ENCODE results near the gene GUCY2F.

Gene GUCY2F

GRCh38 chrX:109398833-109399232 is 83.1 kb downstream of the GUCY2F start:
- in situ Hi-C loops (cut with MboI; ENCODE audit: low sequenced_read_pairs) = no loop called here

DNA sequence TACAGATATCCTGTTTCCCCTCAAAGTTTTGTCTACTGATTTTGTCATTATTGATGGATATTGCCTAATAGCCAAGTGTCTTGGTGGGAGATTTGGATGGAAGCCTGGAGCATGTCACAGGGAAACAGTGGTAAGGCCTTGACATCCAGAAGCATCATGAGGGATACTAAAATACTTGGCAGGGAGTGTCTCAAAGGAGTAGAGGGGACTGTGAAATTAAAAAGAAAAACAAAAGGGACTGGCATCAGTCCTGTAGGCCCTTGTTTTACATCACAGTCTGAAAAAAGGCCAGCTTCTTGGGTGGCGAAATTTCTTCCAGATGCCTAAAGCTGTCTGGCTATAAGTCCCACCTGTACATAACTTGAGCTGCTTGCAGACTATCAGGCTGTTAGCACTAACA is 83.8 kb downstream of the GUCY2F start:
- in situ Hi-C loops (cut with MboI; ENCODE audit: low sequenced_read_pairs) = no loop called here

GRCh38 chrX:109393859-109394258 is 88.0 kb downstream of the GUCY2F start:
- in situ Hi-C loops (cut with MboI; ENCODE audit: low sequenced_read_pairs) = no loop called here

DNA sequence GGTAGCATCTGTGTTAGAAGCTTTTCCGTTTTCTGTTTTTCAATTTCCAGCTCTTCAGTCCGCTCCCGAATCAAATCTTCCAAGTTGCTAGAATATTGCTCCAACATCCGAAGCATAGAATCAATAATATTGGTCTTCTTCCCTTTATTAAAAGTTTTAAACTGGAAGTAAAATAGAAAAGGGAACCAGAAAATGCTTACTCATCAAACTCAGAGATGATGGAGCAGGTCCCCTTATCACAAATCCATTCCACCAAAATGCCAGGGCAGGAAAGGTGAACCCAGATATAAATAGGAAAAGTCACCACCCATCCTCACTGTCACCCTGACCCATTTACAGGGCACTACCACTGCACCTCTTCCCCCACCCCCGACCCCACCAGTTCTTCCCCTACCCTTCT is 89.0 kb downstream of the GUCY2F start:
- in situ Hi-C loops (cut with MboI; ENCODE audit: low sequenced_read_pairs) = no loop called here

- in situ Hi-C loops (cut with MboI; ENCODE audit: low sequenced_read_pairs) = no loop called here
These were observed 91.3 kb downstream of the GUCY2F start for GRCh38 chrX:109390556-109390955.

- in situ Hi-C loops (cut with MboI; ENCODE audit: low sequenced_read_pairs) = no loop called here
These were observed 92.0 kb downstream of the GUCY2F start for GRCh38 chrX:109389917-109390316.

- in situ Hi-C loops (cut with MboI; ENCODE audit: low sequenced_read_pairs) = no loop called here
These were observed 97.2 kb downstream of the GUCY2F start for GRCh38 chrX:109384699-109385098.

DNA sequence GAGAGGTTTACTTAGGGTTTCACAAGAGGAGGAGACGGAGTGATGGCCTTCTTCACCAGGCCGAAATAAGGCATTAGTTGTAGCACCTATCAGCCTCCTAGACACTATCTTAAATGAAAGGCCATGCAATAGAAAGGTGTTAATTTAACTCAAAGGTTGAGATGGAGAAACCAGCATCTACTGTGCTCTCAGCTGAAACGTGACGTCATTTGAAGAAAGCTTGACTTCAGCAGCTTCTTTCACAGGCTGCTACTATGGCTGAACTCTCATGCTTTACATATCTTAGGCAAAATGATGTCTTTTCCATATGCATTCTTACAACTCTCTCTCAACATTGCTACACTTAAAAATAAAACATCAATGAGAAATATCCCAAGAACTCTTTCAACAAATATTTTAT is 99.6 kb downstream of the GUCY2F start:
- in situ Hi-C loops (cut with MboI; ENCODE audit: low sequenced_read_pairs) = no loop called here

- in situ Hi-C loops (cut with MboI; ENCODE audit: low sequenced_read_pairs) = no loop called here
These were observed 103.6 kb downstream of the GUCY2F start for GRCh38 chrX:109378281-109378680.

DNA sequence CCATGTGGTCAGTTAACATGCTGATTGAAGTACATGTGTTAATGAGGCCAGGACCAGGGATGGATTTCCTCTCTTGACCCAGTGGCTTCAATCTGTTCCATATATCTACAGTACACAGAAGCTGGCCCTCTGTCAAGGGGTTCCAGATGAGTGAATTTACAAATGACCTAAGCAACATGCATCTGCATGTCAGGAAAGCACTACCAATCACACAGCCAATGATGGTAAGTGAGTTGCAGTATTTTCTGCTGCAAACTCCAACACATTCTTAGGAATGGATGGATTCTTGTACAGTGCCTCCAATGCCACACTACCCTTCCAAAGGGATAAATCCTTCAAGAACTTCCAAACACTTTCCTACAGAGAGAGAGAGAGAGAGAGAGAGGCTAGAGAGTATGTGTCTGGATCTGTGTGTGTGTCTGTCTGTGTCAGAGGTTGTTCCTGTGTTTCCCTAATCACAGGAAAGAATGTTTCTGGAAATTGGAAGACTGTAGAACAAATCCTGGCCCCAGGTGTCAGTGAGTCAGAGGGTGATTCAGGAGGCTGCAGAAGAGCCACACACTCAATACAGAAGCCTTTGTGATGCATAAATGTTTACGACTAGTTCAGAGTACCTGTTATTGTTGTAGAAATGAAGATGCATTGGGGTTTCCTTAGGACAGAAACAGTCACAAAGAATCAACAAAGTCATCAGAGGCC is 107.5 kb downstream of the GUCY2F start:
- in situ Hi-C loops (cut with MboI; ENCODE audit: low sequenced_read_pairs) = no loop called here

GRCh38 chrX:109373468-109373867 is 108.4 kb downstream of the GUCY2F start:
- in situ Hi-C loops (cut with MboI; ENCODE audit: low sequenced_read_pairs) = no loop called here

DNA sequence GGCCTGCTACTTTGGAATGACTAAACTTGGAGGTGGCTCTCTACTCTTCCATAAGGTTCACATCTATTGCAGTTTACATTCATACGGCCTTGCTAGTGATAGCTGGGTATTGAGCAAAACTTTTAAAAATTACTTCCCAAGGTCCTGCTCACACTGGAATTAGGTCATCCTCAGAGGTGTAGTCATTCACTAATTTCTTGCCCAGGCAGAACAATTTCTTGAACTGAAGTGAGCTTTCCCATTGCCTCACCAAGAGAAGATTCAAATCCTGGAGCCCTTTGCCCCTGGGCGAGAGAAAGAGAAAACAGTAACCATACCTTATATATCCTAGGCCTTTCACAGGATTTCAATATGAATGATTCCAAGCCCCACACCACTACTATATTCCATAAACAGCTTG is 109.2 kb downstream of the GUCY2F start:
- in situ Hi-C loops (cut with MboI; ENCODE audit: low sequenced_read_pairs) = no loop called here

GRCh38 chrX:109372291-109372690 is 109.6 kb downstream of the GUCY2F start:
- in situ Hi-C loops (cut with MboI; ENCODE audit: low sequenced_read_pairs) = no loop called here

- in situ Hi-C loops (cut with MboI; ENCODE audit: low sequenced_read_pairs) = no loop called here
These were observed 119.8 kb downstream of the GUCY2F start for GRCh38 chrX:109362101-109362500.

DNA sequence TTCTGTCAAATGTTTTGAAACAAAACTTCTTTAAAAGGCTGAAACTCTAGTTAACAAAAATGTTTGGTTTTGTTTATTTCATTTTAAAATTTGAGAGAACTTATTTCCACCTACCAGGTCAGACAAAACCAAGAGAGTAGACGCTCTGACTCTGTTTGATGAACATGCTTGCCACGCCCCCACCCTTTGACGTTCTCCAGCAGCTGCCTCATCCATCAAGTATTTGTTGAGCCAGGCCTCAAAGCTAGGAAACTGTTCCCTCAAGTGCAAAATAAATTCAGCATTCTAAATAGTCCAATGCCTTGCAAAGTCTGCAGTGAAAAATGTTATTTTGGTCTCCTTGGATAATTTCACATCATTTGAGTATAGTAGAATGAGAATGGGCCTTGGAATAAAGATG is 121.6 kb downstream of the GUCY2F start:
- in situ Hi-C loops (cut with MboI; ENCODE audit: low sequenced_read_pairs) = no loop called here

DNA sequence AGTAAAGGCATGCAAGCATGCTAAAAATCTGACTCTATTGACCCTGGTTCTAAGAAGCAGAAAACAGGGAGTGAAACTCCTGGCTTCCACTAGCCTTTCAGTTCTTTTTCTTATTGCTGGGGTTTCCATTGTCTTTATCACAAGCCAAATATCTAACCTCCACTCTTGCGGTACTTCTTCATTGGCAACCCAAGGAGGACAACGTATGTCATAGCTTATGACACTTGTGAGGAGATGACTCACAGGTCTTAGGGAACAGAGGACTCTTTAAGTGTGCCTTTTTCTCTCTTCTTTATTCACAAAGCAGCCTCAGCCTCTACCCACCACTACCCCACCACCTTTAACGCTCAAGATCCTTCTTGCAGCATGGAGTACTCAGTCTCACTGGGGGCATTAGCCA is 124.2 kb downstream of the GUCY2F start:
- in situ Hi-C loops (cut with MboI; ENCODE audit: low sequenced_read_pairs) = no loop called here

DNA sequence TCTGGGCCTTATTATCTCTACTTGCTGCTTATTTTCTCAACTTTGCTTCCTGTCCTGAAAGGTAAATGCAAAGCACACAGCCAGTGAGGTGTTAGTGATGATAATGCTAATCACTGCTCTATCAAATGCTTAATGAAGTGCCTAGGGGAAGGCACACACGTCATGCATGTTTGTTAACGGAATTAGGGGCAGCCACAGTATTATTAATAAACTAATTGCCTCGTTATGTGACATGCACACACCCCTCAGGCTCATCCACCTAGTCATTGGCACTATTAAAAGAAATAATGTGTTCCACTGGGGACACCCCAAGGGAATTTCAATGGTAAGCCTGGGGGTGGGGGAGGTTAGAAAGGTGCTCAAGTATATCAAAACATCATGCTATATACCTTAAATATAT is 125.2 kb downstream of the GUCY2F start:
- in situ Hi-C loops (cut with MboI; ENCODE audit: low sequenced_read_pairs) = no loop called here

GRCh38 chrX:109352066-109352588 is 129.8 kb downstream of the GUCY2F start:
- in situ Hi-C loops (cut with MboI; ENCODE audit: low sequenced_read_pairs) = no loop called here

GRCh38 chrX:109351557-109351956 is 130.3 kb downstream of the GUCY2F start:
- in situ Hi-C loops (cut with MboI; ENCODE audit: low sequenced_read_pairs) = no loop called here

DNA sequence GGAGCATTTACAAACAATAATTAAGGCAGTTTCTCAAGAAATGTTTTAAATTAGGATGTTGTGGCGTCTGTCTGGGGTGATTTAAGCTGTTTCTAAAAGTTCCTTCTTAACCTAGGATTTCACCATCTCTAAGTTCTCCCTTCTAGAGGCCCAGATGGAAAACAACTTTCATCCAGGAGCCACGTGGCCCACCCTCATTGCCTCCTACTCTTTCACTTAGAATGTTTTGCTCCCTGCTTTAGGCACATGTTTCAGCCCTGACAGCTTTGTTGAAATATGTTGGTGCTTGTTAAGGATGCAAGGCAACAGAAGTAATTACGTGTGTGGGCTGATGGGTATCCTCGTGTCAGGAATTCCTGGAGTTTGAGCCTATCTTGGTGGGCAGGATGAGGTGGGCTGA is 131.3 kb downstream of the GUCY2F start:
- in situ Hi-C loops (cut with MboI; ENCODE audit: low sequenced_read_pairs) = no loop called here

DNA sequence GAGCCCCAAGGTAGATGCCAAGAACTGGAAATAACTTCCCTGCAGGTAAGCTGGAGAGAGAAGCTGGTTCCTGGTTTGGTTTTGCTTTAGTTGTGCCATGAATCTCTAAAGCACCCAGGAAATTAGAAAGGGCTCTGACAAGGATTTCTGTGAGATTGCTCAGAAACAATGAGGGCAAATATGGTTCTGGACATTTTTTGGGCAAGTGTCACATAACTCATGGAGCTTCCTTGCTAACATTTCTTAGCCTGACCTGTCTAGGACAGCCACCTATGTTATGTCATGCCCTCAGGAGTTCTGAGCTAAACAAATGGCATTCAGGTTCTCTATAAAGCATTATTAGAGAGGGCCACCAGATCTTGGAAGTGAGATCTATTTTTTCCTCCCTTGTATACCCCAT is 131.8 kb downstream of the GUCY2F start:
- in situ Hi-C loops (cut with MboI; ENCODE audit: low sequenced_read_pairs) = no loop called here

- in situ Hi-C loops (cut with MboI; ENCODE audit: low sequenced_read_pairs) = no loop called here
These were observed 134.3 kb downstream of the GUCY2F start for GRCh38 chrX:109347632-109348031.

DNA sequence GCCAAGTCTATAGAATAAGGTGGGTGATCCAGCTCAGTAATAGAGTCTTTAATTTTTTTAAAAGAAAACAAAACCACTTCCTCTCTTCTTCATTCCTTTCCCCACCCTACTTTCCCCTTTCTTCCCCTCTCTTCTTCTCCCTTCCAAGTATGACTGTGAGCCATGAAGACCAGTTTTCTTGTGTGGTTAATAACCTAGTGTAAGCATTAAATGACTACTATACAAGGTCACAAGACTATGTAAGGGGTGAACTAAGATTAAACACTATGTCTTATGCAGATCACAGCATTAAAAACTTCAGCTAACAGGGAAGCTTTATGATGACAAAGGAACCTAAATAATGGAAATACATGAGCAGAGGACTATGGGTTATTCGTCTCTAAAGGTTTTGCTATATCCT is 135.4 kb downstream of the GUCY2F start:
- in situ Hi-C loops (cut with MboI; ENCODE audit: low sequenced_read_pairs) = no loop called here

Measured in HL-60/S4 (cell line).